Stomach (tissue), 9 donors: ENCODE results near the gene ANKRD17. TPM values are rescaled to one million over a fixed set of nuclear protein-coding genes. Genes with fewer than 3 reads are reported as not detected.

Experiments used
- DNase-seq, 2 donors: peaks; one replicate each; pipeline versions ENCODE4 v3.0.0 to v3.0.0-alpha.2; 2013 to 2019
- H3K27ac ChIP-seq, 5 donors: fragments of 200-600 bp in 4 of 5; sonication (generic) in 4 of 5; one replicate each; pipeline ENCODE4 v1.5.1; 2013 to 2019; ENCODE audit warnings: mild to moderate bottlenecking in 1 of 5, moderate library complexity in 1 of 5
- H3K27me3 ChIP-seq, 3 donors: fragments of 200-600 bp; sonication (generic); one replicate each; pipeline ENCODE4 v1.5.1; 2017 to 2019; ENCODE audit warnings: mixed run types in 1 of 3
- H3K36me3 ChIP-seq, 4 donors: fragments of 200-600 bp; sonication (generic); 1 replicate in 3 of 4; 2 replicates in 1 of 4; pipeline ENCODE4 v1.5.1; 2016 to 2019
- H3K4me1 ChIP-seq, 4 donors: fragments of 200-600 bp; sonication (generic); one replicate each; pipeline ENCODE4 v1.5.1; 2016 to 2019
- H3K4me3 ChIP-seq, 4 donors: fragments of 200-600 bp; sonication (generic) in 3 of 4; one replicate each; pipeline ENCODE4 v1.5.1; 2016 to 2019; ENCODE audit warnings: mild to moderate bottlenecking in 1 of 4
- H3K9me3 ChIP-seq, 4 donors: fragments of 200-600 bp; sonication (generic); one replicate each; pipeline ENCODE4 v1.5.1; 2016 to 2019
- EP300 ChIP-seq: sonication (generic); formaldehyde crosslinking; IDR thresholded peaks from one replicate; pipeline ENCODE4 v1.6.1; 2017; ENCODE audit warnings: antibody characterized with exemption
- POLR2A ChIP-seq, 4 donors: fragments of 450-650 bp; IDR thresholded peaks; one replicate each; pipeline ENCODE4 v1.6.1; 2016; ENCODE audit warnings: antibody characterized with exemption in 4 of 4, control low read depth in 2 of 4, mild to moderate bottlenecking in 1 of 4, moderate library complexity in 1 of 4
- POLR2AphosphoS5 ChIP-seq, 3 donors: sonication (generic); formaldehyde crosslinking; IDR thresholded peaks; one replicate each; pipeline ENCODE4 v1.6.1; 2016; ENCODE audit warnings: antibody characterized with exemption in 3 of 3
- WGBS, 5 donors: extraction: QIAGEN DNeasy Blood & Tissue Kit in 3 of 5; methylation state at CpG; one replicate each; pipeline versions ENCODE4 v1.1.5 to v1.1.7; 2013 to 2018; 5-methylcytosine and 5-hydroxymethylcytosine counted together
- intact Hi-C: fragments of 100-400 bp; cut with DNase I; formaldehyde crosslinking; loops from one replicate; pipeline ENCODE4 v1.15.1; 2023; ENCODE audit warnings: low total_unique reads
- polyA plus RNA-seq, 3 donors: library from polyadenylated mRNA; stranded (reverse); fragments of 200-250 nt; gene quantifications; one replicate each; pipeline ENCODE4 v1.2.3, GENCODE V29; 2013
- total RNA-seq, 5 donors: library from RNA; depleted of rRNA; stranded (reverse); fragments of >200 nt; gene quantifications; one replicate each; pipeline versions ENCODE4 v1.1.0 to v1.2.3, GENCODE V29; 2014 to 2016
- TF ChIP-seq, protein P1 (sequence below), 7 experiments: fragments of 450-650 bp in 4 of 7; fragments of 200-600 bp in 3 of 7; sonication (generic) in 3 of 7; IDR thresholded peaks; one replicate each; pipeline ENCODE4 v1.5.1; 2016 to 2019; ENCODE audit warnings: antibody characterized with exemption in 7 of 7, control low read depth in 2 of 7, mild to moderate bottlenecking in 1 of 7
- donor health status: healthy with polysubstance abuse.
- donor health status: Bipolar disorder and iron deficiency.
- donor health status: healthy.

The ANKRD17 gene
- total and polyA plus RNA-seq, 8 donors: 6.9 to 128 (median 56.8) TPM

GRCh38 chr4:73181231-73181630 lies 77.4 kb downstream of the ANKRD17 start:
- H3K36me3 ChIP-seq: peaks cover 0 to 11% (median 3%) of the 10 kb centered on the region in 4 donors
- intact Hi-C loops: no loop called here

GRCh38 chr4:73178389-73178788 lies 80.2 kb downstream of the ANKRD17 start:
- no peaks in the 10 kb centered on the region for H3K9me3 ChIP-seq
- WGBS, 5 donors: 80 to 86% (median 82%) methylated on average over 5 of the region's 5 CpGs
- TF ChIP-seq POLR2AphosphoS5 (IDR thresholded peaks at IDR 0.05) (no peak), EP300 (no peak), POLR2A (IDR thresholded peaks at IDR 0.05) (no peak)
- TF ChIP-seq, protein P1, sequence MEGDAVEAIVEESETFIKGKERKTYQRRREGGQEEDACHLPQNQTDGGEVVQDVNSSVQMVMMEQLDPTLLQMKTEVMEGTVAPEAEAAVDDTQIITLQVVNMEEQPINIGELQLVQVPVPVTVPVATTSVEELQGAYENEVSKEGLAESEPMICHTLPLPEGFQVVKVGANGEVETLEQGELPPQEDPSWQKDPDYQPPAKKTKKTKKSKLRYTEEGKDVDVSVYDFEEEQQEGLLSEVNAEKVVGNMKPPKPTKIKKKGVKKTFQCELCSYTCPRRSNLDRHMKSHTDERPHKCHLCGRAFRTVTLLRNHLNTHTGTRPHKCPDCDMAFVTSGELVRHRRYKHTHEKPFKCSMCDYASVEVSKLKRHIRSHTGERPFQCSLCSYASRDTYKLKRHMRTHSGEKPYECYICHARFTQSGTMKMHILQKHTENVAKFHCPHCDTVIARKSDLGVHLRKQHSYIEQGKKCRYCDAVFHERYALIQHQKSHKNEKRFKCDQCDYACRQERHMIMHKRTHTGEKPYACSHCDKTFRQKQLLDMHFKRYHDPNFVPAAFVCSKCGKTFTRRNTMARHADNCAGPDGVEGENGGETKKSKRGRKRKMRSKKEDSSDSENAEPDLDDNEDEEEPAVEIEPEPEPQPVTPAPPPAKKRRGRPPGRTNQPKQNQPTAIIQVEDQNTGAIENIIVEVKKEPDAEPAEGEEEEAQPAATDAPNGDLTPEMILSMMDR (IDR thresholded peaks at IDR 0.05): no peak
- H3K36me3 ChIP-seq: peaks cover 0 to 27% (median 21%) of the 10 kb centered on the region in 4 donors
- no peaks in the 10 kb centered on the region for H3K27me3 ChIP-seq
- peaks cover 0 to 27% (median 10%) of the 10 kb centered on the region in 4 donors for H3K4me1 ChIP-seq
- no peak overlapping the region for H3K27ac ChIP-seq
- DNase-seq: no peak
- intact Hi-C loops: no loop called here
- no peak overlapping the region for H3K4me3 ChIP-seq

More at GRCh38 chr4:73181231-73181630, 77.4 kb downstream of the ANKRD17 start:
- H3K4me3 ChIP-seq: no peak overlapping the region
- no peaks in the 10 kb centered on the region for H3K9me3 ChIP-seq
- WGBS, 5 donors: 65 to 95% (median 83%) methylated on average over 3 of the region's 3 CpGs
- no peak overlapping the region for H3K27ac ChIP-seq
- H3K27me3 ChIP-seq: no peaks in the 10 kb centered on the region
- H3K4me1 ChIP-seq: peaks cover 0 to 32% (median 11%) of the 10 kb centered on the region in 4 donors
- TF ChIP-seq POLR2A (IDR thresholded peaks at IDR 0.05) (no peak), EP300 (no peak), POLR2AphosphoS5 (IDR thresholded peaks at IDR 0.05) (no peak)
- TF ChIP-seq, protein P1 (IDR thresholded peaks at IDR 0.05): no peak
- DNase-seq: no peak

DNA sequence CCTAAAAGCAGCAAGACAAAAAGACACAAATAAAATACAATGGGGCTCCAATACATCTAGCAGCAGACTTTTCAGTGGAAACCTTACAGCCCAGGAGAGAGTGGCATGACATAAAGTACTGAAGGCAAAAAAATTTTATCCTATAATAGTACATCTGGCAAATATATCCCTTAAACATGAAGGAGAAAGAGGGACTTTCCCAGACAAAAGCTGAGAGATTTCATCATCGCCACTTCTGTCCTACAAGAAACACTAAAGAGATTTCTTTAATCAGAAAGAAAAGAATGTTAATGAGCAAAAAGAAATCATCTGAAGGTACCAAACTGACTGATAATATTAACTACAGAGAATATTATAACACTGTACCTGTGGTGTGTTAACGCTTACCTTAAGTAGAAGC lies 86.4 kb downstream of the ANKRD17 start:
- Histone ChIP-seq H3K27me3 (no peaks in the 10 kb centered on the region), H3K36me3 (peaks cover 8 to 86% (median 77%) of the 10 kb centered on the region in 4 donors), H3K9me3 (no peaks in the 10 kb centered on the region), H3K4me3 (no peak overlapping the region), H3K27ac (no peak overlapping the region), H3K4me1 (peaks cover 0 to under 1% (median 0%) of the 10 kb centered on the region in 4 donors)
- no peak for DNase-seq
- WGBS, 5 donors: 92 to 100% (median 95%) methylated on average over 2 of the region's 2 CpGs
- TF ChIP-seq POLR2AphosphoS5 (IDR thresholded peaks at IDR 0.05) (no peak), EP300 (no peak), POLR2A (IDR thresholded peaks at IDR 0.05) (no peak)
- TF ChIP-seq, protein P1 (IDR thresholded peaks at IDR 0.05): no peak
- intact Hi-C loops: no loop called here

DNA sequence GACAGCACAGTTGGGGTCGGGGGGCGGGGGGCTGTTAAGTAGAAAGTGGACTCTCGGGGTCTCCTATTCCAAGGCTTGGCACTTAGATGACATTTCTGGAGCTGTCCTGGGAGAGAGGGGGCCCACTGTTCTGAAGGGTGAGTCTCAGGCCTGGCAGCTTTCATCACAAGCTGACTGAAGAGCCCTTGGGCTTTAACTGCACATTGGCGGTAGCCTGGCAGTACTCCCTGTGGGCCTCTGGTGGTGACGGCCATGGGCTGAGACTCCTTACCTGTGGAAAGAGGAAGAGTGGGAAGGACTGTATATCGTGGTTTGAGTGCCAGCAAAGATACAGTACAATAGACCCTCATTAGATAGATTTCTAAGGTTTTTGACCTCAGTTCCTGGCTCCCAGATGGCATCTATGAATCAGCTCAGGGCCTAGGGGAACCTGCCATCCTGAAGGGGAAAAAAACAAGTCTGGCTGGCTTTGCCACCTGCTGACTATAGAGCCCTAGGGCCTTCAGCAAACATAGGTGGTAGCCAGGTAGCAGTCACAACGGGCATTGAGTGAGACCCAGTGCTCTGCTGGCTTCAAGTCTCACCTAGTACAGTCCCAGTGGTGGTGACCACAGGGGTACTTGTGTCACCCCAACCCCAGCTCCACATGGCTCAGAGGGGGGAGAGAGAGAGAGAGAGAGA lies 87.9 kb downstream of the ANKRD17 start:
- Histone ChIP-seq H3K36me3 (peaks cover 8 to 90% (median 83%) of the 10 kb centered on the region in 4 donors), H3K9me3 (peaks cover 0 to 9% (median 3%) of the 10 kb centered on the region in 4 donors), H3K27me3 (no peaks in the 10 kb centered on the region), H3K27ac (no peak overlapping the region), H3K4me3 (no peak overlapping the region), H3K4me1 (no peaks in the 10 kb centered on the region)
- intact Hi-C loops: no loop called here
- TF ChIP-seq, protein P1 (IDR thresholded peaks at IDR 0.05): no peak
- no peak for TF ChIP-seq EP300
- no peak for TF ChIP-seq POLR2AphosphoS5 (IDR thresholded peaks at IDR 0.05)
- WGBS, 5 donors: 89 to 94% (median 91%) methylated on average over 5 to 7 of the region's 7 CpGs
- DNase-seq: no peak
